Aorta (tissue), 5 donors: ENCODE measurements around the gene EPB41L1. TPM values are rescaled to one million over a fixed set of nuclear protein-coding genes. Genes with fewer than 3 reads are reported as not detected.

Experiments
- ATAC-seq: fragments of 200-7000 bp; cut with Tn5 transposase; one replicate; pipeline ENCODE4 v1.9.1; 2022; ENCODE audit warnings: moderate library complexity; ENCODE audit not compliant: low FRiP score
- DNase-seq, 2 donors: peaks; one replicate each; pipeline ENCODE4 v3.0.0-alpha.2; 2020
- H3K27ac ChIP-seq, 2 donors: one replicate each; pipeline ENCODE4 v1.5.1; 2013; ENCODE audit warnings: low read length in 2 of 2, mild to moderate bottlenecking in 2 of 2, moderate library complexity in 2 of 2, control low read depth in 1 of 2, inconsistent platforms in 1 of 2, low read depth in 1 of 2
- H3K27me3 ChIP-seq, 2 donors: one replicate each; pipeline ENCODE4 v1.6.1; 2013; ENCODE audit warnings: control low read depth in 1 of 2, low read length in 1 of 2, mild to moderate bottlenecking in 1 of 2, moderate library complexity in 1 of 2; ENCODE audit not compliant: insufficient read depth in 2 of 2, control insufficient read depth in 1 of 2
- H3K36me3 ChIP-seq, 2 donors: one replicate each; pipeline ENCODE4 v1.6.1; 2013; ENCODE audit warnings: control low read depth in 1 of 2, low read length in 1 of 2, mild to moderate bottlenecking in 1 of 2; ENCODE audit not compliant: insufficient read depth in 2 of 2, control insufficient read depth in 1 of 2
- H3K4me1 ChIP-seq, 2 donors: one replicate each; pipeline ENCODE4 v1.6.1; 2013; ENCODE audit warnings: low read length in 2 of 2, control low read depth in 1 of 2, mild to moderate bottlenecking in 1 of 2, moderate library complexity in 1 of 2; ENCODE audit not compliant: insufficient read depth in 2 of 2, control insufficient read depth in 1 of 2
- H3K4me3 ChIP-seq, 2 donors: one replicate each; pipeline ENCODE4 v1.5.1; 2013; ENCODE audit warnings: low read length in 2 of 2, control low read depth in 1 of 2, mild to moderate bottlenecking in 1 of 2
- H3K9me3 ChIP-seq: one replicate; pipeline ENCODE4 v1.6.1; 2013; ENCODE audit warnings: mild to moderate bottlenecking, low read length; ENCODE audit not compliant: control insufficient read depth
- WGBS, 2 donors: extraction: QIAGEN DNeasy Blood & Tissue Kit; methylation state at CpG; one replicate each; pipeline ENCODE4 v1.1.7; 2013; 5-methylcytosine and 5-hydroxymethylcytosine counted together
- intact Hi-C, 2 donors: fragments of 100-400 bp; cut with DNase I; formaldehyde crosslinking; loops; one replicate each; pipeline versions ENCODE4 v1.14.2 to v1.15.0; 2022
- polyA plus RNA-seq, 2 donors: library from polyadenylated mRNA; stranded (reverse); fragments of 200-250 nt; gene quantifications; one replicate each; pipeline ENCODE4 v1.2.3, GENCODE V29; 2013
- total RNA-seq, 2 donors: library from RNA; stranded (reverse); fragmentation: NEBNext Ultra II Directional; extraction: Animal tissue kit (Norgen Biotek cat#: 25700); gene quantifications; one replicate each; pipeline ENCODE4 v1.2.1, GENCODE V29; 2021
- donor health status: healthy with polysubstance abuse.
- donor health status: Bipolar disorder and iron deficiency.
- donor health status: DM: no; HTN: no; CAD: no.
- donor health status: DM: no; HTN: no; CAD: no.
- donor health status: DM: yes; HTN: yes; CAD: no.

The EPB41L1 gene
- total and polyA plus RNA-seq, 4 donors, result 18.0 to 47.1 (median 32.7) TPM

DNA sequence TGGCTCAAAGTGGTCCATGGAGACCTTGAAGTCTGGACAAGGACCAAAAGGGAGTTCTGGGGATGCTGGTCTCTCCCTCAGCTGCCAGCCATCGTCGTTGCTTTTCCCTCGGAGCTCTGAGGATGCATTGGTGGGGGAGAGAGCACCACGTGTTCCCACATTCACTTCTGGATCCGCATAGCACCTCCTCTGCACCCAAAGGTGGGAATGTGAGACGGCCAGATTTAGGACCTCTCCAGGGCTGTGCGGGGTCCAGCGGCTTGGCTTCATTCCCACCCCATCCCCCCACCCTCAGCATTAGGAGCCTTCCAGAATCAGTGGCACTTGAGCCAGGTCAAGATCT is 1.1 kb downstream of the EPB41L1 start:
- H3K36me3 ChIP-seq, result no peaks in the 10 kb centered on the region
- DNase-seq (no peak), ATAC-seq (no peak)
- intact Hi-C loops, result loop anchor here in 1 of 2 donors (5.0 kb wide), 1 partner anchor 42 kb away; no protein-coding TSS in a partner anchor
- H3K4me1 ChIP-seq, result no peaks in the 10 kb centered on the region
- H3K27ac ChIP-seq, result peak overlapping the region in 1 of 2 donors; percentile 6
- H3K27me3 ChIP-seq, result no peaks in the 10 kb centered on the region
- WGBS, 2 donors, result 26 to 35% methylated on average over 8 of the region's 8 CpGs
- no peak overlapping the region for H3K4me3 ChIP-seq
- H3K9me3 ChIP-seq, result no peaks in the 10 kb centered on the region

DNA sequence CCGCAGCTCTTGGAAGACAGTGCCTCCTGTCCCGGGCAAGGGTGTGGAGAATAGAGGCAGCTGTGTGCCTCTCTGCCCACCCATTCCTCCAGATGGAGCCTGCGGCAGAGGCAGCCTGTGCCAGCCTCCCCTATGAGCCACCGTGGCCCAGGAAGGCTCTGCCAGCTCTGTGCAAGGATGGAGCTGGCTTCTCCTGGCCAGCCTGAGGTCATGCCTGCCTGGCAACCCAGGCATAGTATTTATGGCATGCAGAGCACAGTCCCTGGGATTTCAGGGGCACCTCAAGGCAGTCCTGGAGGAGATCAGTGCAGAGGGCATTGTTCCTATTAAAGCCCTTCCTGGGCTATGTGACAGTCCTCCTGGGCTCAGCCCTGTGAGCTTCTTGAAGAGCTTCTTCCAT is 1.5 kb downstream of the EPB41L1 start:
- WGBS, 2 donors, result 30 to 32% methylated on average over 4 of the region's 4 CpGs
- no peak for ATAC-seq
- Histone ChIP-seq H3K9me3 (no peaks in the 10 kb centered on the region), H3K36me3 (no peaks in the 10 kb centered on the region), H3K27ac (no peak overlapping the region), H3K4me3 (no peak overlapping the region), H3K4me1 (no peaks in the 10 kb centered on the region), H3K27me3 (no peaks in the 10 kb centered on the region)
- intact Hi-C loops, result loop anchor here (2.0 to 5.0 kb wide), 2 partner anchors 41 to 43 kb away; no protein-coding TSS in a partner anchor
- DNase-seq, result no peak

DNA sequence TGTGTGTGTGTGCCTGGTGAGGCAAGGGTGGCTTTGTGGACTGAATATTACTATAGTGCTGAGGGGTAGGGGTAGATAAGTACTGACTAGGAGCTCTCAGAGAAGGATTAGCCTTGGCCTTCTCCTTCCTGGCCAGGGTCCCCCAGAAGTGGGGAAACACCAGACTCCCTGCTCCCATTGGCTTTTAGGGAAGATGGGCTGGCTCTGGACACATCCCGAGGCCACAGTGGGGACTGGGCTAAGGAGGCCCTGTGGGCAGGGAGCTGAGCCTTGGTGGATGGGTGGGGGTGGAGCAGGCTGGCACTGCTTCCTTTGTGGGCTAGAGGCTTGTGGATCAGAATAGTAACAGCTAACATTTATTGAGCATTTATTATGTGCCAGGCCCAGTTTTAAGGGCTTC is 3.1 kb downstream of the EPB41L1 start:
- no peak for ATAC-seq
- DNase-seq, result no peak
- Histone ChIP-seq H3K36me3 (no peaks in the 10 kb centered on the region), H3K9me3 (no peaks in the 10 kb centered on the region), H3K27me3 (no peaks in the 10 kb centered on the region), H3K4me1 (no peaks in the 10 kb centered on the region), H3K4me3 (no peak overlapping the region), H3K27ac (no peak overlapping the region)
- intact Hi-C loops, result loop anchor here (2.0 to 5.0 kb wide), 2 partner anchors 40 to 41 kb away; no protein-coding TSS in a partner anchor
- WGBS, 2 donors, result 96 to 100% methylated on average over 1 of the region's 1 CpG

DNA sequence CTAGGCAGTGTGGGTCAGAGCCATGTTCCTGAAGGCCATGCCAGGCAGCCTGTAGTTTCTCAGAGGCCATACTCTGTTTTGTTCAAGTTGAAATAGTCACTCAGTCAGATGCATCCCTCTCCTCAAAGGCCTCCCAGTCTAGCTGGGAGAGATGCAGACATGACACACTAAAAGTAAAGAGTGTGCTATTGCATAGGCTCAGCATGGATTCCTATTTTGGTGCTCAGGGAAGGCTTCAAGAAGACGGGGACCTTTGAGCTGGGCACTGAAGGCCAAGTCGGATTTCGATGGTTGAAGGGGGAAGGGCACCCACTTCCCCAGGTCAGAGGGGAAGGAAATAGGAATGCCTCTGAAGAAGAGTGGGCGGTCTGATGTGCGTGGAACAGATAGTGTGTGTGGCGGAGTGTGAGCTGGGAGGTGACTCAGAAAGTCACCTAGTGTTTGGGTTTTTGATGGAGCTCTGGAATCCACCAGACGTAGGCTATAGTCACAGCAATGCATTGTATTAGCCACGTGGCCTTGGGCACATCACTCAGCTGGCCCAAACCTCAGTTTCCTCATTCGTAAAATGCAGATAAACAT is 3.7 kb downstream of the EPB41L1 start:
- no peaks in the 10 kb centered on the region for H3K27me3 ChIP-seq
- H3K9me3 ChIP-seq, result no peaks in the 10 kb centered on the region
- no peaks in the 10 kb centered on the region for H3K4me1 ChIP-seq
- DNase-seq (no peak), ATAC-seq (no peak)
- H3K36me3 ChIP-seq, result no peaks in the 10 kb centered on the region
- 89 to 91% methylated on average over 9 of the region's 9 CpGs for WGBS, 2 donors
- H3K27ac ChIP-seq, result no peak overlapping the region
- H3K4me3 ChIP-seq, result no peak overlapping the region
- intact Hi-C loops, result loop anchor here in 1 of 2 donors (5.0 kb wide), 1 partner anchor 39 kb away; no protein-coding TSS in a partner anchor

DNA sequence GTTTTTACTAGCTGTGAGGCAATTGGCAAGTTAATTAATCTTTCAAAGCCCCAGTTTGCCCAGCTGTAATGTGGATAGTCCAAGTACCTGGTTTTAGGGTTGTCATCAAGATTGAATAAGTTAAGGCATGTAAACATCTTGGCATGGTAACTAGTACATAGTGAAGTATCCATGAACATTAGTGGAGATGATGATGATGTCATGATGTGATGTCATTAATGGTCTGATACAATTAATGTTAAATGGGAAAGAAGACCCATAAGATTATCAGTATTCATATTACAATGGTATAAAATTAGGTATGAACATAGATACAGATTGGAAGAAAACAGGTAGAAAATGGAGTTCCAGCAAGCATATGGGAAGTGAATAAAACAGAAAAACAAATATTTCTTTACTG is 5.3 kb downstream of the EPB41L1 start:
- no peaks in the 10 kb centered on the region for H3K36me3 ChIP-seq
- H3K4me3 ChIP-seq, result no peak overlapping the region
- no peaks in the 10 kb centered on the region for H3K9me3 ChIP-seq
- no peak for DNase-seq
- H3K27ac ChIP-seq, result no peak overlapping the region
- no peaks in the 10 kb centered on the region for H3K4me1 ChIP-seq
- intact Hi-C loops, result loop anchor here in 1 of 2 donors (5.0 kb wide), 1 partner anchor 37 kb away; no protein-coding TSS in a partner anchor
- ATAC-seq, result no peak
- H3K27me3 ChIP-seq, result no peaks in the 10 kb centered on the region

DNA sequence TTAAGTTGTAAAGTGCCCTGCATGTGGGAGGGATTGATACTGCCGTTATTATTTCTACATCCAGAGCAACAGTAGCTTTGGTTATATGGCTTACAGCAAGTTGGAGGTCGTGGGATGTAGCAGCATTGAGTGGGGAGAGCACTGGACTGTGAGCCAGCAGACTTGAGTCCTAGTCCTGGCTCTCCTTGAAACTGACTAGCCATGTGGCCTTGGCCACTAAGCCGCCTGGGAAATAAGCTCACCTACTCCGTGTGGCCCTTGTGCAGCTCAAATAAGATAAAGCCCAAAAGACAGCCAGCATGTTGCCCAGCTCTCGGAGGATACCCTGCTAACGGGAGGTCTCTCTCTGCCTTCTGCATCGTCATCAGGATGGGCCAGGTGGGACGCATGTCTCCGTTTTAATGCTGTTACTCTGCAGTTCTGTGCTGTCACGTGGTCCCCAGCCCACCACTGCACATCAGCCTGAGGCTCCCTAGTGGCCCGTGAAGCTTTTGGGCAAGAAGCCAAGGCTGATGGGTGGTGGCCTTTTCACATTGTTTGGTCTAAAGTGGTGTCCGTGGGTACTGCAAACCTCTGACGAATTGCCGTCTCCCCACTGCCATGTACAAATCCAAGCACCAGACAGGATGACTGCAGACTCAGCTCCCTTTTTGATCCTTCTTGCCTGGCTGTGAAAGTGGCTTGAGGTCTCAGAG is 7.9 kb downstream of the EPB41L1 start:
- no peak for DNase-seq
- Histone ChIP-seq H3K36me3 (no peaks in the 10 kb centered on the region), H3K9me3 (no peaks in the 10 kb centered on the region), H3K27ac (no peak overlapping the region), H3K4me3 (no peak overlapping the region), H3K4me1 (no peaks in the 10 kb centered on the region), H3K27me3 (no peaks in the 10 kb centered on the region)
- no peak for ATAC-seq
- intact Hi-C loops, result no loop called here
- 55 to 63% methylated on average over 14 of the region's 14 CpGs for WGBS, 2 donors

DNA sequence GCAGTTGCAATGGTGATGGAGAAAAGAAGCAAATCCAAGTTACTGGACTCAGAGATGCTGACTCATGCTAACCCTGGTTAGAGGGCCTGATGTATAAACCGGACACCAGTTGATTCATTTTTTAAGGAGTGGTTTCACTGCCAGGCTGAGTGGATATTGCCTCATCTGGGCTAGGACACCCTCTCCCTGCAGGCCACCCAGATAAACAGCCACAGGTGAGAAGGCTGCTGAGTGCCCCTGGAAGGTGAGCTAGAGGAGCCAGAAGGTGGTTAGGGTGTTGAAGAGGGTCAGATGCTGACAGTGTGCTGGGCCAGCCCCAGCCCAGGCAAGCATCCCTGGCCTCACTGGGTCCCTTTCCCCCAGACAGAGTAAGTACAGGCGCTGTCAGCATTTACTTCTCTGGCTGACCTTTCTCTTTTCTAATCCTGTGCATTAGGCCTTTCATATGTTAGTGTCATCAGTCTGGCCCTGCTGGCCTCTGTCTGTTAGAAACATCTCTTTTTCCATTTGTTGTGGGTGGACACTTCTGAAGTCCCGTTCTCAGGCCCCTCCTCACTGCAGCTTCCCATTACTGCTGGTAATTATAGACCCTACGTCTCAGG is 13.5 kb downstream of the EPB41L1 start:
- H3K27ac ChIP-seq, result no peak overlapping the region
- no peak for ATAC-seq
- 94 to 95% methylated on average over 4 of the region's 4 CpGs for WGBS, 2 donors
- intact Hi-C loops, result no loop called here
- H3K4me1 ChIP-seq, result no peaks in the 10 kb centered on the region
- no peak overlapping the region for H3K4me3 ChIP-seq
- no peaks in the 10 kb centered on the region for H3K27me3 ChIP-seq
- no peaks in the 10 kb centered on the region for H3K36me3 ChIP-seq
- no peak for DNase-seq
- H3K9me3 ChIP-seq, result no peaks in the 10 kb centered on the region

DNA sequence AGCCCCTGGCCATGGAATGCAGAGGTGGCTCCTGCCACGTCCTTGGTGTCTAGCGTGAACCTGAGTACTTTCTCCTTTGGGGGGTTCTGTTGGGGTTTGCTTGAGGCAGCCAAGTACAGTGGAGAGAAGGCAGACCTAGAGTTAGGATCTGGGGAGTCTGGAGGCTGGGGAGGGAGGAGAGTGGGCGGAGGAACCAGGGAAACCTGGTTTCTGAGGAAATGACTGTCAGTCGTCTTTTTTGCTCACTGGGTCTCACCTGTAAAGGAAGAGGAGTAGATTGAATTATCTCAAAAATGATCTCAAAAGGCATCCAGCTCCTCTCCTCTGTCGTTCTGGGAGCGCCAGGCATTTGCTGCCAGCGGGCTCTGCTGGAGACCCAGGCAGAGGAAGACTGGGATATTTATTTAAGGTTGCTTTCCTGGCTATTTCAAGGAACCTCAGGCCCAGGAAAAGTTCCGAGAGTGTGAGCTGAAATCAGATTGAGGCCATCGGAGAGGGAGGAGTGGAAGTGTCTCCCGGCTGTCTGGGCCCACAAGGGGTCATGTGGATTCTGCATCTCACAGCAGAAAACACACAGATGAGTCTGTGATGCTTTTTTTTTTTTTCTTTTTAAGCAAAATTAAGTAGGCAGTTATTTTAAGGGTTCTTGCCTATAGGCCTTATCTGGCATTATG is 16.1 kb downstream of the EPB41L1 start:
- Histone ChIP-seq H3K27ac (no peak overlapping the region), H3K9me3 (no peaks in the 10 kb centered on the region), H3K4me3 (no peak overlapping the region), H3K27me3 (no peaks in the 10 kb centered on the region), H3K36me3 (no peaks in the 10 kb centered on the region), H3K4me1 (no peaks in the 10 kb centered on the region)
- DNase-seq (no peak), ATAC-seq (no peak)
- 83 to 85% methylated on average over 10 of the region's 10 CpGs for WGBS, 2 donors
- intact Hi-C loops, result no loop called here
